CD4-positive, alpha-beta T cell treated with Interleukin-6 at 100 ng/mL for 8 hours (primary cell): ENCODE results near the gene BHLHA15.

ENCODE experiments used
- DNase-seq: peaks from one replicate; pipeline ENCODE4 v3.0.0-alpha.2; 2020; ENCODE audit warnings: mixed read lengths, low spot score

Gene BHLHA15

DNA sequence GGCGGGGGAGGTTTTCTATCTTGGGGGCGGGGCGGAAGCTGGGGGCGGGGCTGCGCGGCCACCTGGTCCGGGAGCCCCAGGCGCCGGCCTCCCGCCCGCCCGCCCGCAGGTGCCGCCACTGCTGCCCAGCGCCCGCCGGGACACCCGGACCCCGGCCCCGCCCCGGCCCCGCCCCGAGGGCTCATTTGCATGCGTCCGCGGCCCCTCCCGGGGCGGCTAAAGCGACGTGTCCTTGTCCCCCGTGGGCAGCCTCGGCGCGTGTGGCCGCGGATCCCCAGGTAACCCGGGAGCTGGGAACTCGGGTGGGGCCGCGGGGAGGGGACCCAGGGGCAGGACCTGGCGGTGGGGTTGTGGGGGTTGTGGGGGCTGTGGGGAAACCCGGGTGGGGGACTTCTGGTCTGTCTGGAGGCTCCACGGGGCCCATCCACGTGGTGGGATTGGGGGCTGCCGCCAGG is at the start of gene BHLHA15:
BHLHA15 (plus strand) TSS at position 219 of the 455 bp plus-strand sequence. CDS start 871 bp downstream, outside the sequence.
- DNase-seq = no peak

DNA sequence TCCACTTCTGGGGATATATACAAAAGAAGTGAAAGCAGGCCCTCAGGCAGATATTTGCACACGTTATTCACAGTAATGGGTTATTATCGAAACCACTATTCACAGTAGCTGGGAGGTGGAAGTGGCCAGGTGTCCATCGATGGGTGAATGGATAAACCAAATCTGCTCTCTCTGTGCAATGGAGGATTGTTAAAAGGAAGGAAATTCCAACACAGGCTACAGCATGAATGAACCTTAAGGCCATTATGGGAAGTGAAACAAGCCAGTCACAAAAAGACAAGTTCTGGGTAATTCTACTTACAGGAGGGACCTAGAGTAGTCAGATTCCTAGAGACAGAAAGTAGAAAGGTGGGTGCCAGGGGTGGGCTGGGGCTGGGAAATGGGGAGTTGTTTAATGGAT is 48.5 kb upstream of the BHLHA15 start:
- DNase-seq = no peak

DNA sequence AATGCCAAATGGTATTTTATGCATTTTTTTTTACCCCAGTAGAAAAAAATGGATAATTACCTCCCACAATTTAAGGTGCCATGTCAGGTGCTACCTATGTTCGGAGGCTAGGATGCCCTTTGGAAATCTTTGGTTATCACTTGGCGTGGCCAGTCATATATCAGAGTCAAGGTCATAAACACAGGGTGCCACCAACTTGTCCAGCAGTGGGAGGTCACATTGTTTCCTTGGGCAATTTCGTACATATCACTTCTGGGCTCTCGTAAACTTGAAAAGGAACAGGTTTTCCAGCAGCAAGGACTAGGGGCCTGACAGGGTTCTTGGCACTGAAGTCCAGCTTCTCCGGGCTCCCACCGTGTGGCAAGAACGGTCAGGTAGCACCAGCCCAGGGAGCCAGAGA is 48.0 kb upstream of the BHLHA15 start:
- no peak for DNase-seq

DNA sequence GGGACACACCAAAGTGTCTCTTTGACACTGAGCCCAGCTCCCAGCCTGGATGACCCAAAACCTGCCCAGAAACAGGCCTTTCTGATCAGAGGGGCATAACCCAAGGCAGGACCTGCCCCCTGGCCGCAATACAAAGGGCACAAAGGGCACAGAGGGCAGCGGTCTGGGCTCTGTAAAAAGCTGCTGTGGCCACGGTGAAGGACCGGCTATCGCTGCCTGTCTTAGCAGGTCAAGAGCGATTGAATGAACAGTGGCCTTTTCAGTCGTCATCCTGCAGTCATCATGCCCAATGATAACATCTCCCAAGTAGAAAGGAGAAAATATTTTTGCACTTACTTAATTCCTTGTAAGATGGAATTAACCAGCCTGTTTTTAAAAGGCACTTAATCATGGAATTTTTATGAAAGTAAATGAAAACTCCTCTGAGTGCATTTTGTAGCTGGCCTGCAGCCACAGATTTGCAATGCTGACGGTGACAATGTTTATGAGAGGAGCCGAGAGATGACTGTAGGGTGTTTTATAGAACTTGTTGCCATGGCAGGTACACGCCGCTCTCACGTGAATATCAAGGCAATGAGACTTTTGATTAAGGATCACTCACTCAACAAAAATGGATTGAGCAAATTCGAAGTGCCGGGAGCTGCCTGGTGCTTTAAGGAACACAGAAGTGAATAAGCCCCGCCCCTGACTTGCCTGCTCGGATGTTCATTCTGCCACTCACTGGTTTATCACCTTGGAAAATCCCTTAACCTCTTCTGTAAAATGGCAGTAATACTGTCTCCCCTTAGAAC is 47.3 kb upstream of the BHLHA15 start:
- DNase-seq = no peak

DNA sequence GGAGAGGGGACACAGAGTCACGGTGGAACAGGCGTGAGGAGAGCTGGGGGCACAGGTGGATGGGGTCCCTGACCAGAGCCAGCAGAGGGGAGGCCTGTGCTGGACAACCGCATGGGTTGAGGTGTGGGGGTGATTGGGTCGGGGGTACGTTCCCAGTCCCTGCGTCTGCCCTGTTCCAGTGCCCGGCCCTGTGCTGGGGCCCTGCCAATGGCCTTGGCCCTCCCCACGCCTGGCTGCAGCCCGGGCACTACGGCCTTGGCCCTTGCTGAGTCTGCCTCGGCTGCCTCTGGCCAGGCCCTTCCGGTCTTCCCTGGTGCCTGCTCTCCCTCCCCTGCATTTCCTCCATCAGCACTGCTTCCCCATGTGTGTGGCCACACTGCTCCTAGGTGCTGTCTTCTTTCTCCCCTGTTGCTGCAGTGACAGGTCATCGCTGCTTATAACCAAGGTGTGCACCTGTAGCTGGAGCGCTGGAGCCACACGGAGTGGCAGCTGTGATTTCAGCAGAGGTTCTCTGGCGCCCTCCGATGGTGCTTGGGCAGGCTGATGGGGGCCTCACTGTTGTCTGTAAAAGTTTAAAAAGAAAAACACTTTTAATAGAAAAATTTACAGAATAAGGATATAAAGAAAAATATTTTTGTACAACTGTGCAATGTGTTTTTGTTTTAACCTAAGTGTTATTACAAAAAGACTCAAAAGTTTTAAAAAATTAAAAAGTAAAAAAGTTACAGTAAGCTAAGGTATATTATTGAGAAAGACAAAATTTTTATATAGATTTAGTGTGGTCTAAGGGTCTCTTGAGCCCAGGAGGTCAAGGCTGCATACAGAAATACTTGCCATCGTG is 45.2 kb upstream of the BHLHA15 start:
- DNase-seq = peak; percentile 36

DNA sequence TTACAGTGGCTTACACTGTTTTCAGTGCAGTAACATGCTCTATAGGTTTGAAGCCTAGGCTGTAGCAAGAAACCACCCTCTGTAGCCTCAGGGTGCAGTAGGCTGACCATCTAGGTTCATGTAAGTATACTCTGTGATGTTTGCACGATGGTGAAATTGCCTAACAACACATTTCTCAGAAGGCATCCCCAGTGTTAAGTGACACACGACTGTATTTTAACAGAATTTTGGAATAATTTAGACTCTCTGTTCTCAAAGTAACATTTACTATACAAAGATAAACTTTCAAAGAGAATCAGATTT is 44.6 kb upstream of the BHLHA15 start:
- DNase-seq = no peak

DNA sequence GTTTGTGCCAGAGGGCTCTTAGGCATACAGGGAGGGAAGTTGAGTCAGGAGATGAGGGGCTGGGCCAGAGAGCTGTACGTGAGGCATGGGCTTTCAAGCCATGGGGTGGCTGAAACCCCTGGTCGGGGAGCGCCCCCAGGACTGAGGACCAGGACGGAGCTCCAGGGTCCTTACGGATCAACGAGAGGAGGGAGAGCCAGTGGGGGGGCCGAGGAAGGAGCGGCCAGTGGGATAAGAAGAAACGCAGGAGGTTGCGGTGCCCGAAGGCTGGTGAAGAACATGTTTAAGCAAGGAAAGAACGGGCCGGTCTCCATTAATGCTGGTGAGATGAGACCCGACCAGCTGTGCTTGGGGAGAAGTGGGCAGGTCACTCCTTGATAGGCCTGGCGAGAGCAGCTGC is 43.6 kb upstream of the BHLHA15 start:
- no peak for DNase-seq

DNA sequence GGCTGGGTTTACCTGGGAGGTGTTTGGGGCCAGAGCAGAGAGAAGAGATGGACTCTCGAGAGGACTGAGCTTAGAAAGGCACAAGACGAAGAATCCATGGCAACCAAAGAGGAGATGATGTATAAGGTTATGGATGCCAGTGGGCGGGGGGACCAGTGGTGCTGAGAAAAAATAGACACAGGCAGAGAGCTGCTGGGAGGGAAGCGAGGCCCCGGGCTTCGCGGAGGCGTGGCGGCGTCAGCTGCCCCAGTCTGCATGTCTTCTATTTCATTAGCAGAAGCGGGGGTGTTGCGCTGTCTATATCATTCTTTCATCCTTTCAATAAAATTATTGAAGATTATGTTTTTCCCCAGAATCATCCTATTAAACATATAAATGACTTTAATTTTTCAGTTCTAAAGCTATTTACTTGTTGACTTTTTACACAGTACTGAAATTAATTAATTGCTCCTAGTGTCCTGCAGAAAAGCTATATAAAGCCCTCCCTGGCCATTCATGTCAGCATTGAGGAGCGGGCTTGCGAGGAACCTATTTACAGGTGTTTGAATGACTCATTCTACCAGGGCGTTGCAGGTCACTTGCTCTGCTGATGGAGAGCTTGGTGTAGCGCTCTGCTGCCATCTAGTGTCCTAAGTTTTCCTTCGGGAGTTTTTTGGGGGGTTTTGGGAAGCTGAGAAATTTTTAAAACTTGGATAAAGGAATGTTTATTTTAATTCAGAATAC is 42.9 kb upstream of the BHLHA15 start:
- peak; percentile 74 for DNase-seq

DNA sequence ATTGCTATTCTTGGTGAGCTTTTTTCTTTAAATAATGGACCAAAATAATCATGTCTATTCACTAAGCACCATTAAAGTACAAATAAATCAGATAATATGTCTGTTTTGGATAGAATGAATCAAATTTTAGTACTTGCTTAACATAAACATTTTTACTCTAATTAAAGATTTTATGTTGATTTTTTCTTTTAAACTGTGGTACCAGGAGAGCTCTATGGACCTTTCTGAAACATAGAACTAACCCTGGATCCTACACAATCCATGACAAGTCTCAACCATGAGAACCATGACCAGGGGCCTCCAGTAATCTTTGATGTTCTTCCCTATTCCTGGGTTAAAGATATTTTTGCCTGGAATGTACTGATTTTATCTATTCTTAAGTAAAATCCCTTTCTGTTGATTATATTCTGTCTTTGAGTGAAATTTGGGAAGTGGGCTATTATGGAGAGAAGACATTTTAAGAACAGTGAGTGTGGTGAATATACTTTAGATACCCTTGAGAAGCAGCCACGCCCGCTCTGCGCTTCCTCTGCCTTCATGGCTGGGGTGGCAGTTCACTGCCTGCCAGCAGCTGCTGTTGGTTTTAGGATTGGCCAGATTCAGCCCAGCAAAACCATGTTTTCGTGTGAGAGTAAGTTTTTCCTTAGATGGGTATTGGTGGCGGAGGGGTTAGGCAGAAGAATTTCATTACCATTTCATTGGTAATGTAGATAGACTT is 42.2 kb upstream of the BHLHA15 start:
- no peak for DNase-seq

DNA sequence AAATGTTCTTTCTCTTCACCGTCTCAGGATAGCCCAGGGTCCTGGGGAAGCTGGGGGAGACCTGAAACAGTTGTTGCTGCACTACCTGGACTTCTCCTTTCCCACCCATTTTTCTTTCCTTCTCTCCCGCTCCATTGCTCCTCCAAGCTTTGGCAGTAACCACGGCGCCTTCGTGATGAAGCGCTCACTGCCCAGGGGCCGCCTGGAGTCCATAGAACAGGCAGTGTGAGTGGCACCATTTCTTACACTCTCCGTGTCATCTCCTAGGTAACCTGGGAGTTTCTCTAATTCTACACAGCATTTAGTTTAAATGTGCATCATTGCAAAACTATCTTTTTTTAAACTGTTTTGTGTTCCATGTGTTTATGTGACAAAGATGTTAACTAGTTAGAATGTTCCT is 40.3 kb upstream of the BHLHA15 start:
- no peak for DNase-seq

DNA sequence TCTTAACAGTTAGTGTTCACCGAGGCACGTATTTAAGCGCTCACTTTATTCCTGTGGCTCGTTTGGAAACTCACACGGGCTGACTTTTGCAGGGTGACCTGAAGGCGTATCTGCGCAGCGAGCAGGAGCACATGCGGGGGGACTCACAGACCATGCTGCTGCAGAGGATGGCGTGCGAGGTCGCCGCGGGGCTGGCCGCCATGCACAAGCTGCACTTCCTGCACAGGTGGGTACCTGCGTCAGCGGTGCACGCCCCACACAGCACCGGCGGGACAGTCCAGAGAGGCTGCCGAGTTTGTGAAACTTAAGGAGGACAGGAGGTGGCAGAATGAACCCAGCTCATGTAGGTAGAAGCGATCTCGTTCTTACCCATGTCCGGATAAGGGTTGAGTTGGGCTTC is 39.8 kb upstream of the BHLHA15 start:
- DNase-seq = no peak

DNA sequence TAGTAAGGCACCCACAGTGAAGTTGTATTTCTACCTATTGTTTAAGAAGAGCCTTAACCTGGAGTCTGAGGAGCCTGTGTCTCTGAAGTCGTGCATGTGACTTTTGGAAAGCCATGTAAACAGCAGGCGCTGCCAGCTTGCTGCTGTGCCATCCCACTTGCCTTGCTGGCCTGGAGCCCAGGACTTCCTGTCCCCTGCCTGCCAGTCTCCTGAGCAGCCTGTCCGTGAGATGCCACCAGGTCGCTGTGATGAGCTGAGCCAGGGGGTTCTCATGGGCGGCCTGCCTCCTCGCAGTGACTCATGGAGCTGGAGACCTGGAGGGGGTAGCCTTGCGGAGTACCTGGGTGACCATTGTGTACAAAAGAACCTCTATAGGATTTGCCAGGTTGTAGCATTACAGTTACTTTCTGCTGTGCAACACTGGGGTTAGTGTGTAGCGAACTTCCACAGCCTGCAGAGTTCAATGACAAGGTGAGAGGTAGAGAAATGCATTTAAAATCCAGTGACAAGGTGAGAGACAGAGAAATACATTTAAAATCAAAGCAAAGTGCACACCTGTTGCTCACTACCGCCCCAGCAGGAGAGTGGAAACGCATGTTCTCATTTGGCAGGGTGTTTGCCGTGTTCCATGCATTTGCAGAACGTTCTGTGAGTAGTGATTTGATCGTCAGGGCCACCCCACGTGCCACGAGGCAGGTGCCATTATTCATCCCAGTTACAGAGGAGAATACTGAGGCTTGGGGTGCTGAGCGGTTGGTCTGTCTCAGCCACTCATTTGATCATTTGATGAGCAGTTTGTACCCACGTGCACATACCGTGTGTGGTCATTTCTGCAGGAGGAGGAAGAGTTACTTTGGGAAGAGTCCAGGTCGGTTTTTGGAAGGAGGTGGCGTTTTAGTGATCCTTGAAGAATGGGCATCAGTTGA is 36.6 kb upstream of the BHLHA15 start:
- DNase-seq = no peak

DNA sequence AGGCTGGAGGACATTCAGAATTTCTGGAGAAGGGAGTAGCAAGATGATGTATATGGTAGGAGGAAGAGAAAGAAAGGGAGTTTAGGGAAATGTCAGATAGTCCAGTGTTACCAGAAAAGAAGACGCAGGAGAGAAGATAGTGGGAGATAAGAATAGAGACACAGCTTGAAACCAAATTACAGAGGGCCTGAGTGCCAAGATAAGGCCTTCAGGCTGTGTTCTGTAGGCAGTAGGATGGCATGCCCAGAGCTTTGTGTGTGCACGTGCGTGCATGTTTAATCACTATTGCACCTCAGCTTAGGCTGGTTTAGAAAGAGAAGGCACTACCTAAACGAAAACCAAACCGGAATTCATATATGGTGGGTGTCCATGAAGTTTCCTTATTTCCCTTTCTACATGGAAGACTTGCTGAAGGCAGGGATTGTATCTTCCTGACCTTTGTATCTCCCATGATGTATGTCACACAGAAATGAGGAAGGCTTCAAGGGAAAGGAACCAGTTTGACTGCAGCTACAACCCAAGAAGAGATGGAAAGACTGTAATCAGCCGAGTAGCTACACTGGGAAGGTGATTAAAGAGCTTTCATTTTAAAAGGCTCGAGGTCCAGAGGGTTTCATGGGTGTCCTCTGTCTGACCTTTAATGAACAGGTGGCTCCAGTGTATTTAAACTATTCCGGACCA is 35.8 kb upstream of the BHLHA15 start:
- DNase-seq = no peak

DNA sequence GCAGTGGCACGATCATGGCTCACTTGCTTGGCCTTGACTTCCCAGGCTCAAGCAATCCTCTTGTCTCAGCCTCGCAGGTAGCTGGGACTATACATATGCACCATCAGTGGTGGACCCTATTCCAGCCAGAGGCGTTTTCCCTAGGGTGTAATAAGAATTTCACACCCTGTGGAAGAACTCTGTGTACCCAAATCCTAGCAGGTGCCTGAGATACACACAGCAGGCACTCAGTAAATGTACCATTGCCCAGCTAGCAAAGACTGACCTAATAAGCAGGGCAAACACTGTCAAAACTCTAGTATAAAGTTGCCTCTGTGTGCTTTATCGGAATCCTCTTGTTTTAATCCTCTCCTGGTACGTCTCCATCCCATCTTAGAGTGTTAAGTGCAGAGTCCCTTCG is 33.7 kb upstream of the BHLHA15 start:
- DNase-seq = no peak

DNA sequence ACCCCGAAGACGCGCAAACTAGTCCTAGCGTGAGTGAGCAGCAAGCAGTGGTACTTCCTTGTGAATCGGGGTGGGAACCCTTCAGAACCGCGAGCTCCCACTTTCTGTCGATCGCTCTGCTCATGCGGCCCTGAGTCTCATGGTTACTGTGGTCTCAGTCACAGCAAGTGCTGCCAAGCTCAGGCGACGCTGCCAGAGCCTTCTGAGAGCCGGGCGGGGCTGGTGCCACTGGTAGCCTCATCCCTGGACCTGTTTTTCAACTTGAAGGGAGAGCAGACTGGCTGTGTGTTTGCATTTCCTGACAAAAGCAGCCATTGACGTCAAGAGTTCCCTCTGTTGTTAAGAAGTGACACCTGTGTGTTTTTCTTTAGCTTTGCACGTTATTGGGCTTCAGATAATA is 32.9 kb upstream of the BHLHA15 start:
- DNase-seq = no peak

DNA sequence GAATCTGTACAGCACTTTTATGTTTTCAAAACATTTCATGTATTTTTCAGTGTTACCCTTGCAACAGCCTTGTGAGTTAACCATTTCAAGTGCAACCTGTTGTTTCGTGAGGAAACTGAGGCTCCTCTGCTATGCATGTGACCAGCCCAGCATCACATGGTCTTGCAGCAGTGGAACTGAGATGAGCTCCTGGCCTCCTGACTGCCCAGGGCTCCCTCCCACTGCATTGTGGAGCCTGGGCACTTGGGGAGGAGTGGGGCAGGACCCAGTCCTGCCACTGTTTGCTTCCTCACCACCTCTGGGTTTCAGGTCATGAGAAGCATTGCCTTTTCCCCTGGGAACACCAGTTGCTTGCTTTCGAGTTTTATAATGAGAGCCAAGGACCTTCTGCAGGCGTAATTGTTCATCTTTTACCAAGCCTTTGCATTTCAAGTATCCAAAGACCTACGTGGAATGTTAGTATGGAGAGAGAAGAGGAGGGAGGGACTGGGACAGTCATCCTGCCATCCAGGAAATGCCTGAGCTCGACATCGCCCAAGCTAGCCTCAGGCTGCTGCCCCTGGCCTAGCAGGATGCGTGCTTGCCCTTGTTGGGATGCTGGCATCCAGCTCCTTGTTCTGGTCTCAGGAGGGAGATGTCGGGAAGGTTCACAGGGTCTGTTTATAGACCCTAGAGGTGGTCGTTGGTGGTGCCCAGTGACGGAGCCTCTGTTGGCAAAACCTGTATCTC is 32.3 kb upstream of the BHLHA15 start:
- no peak for DNase-seq

DNA sequence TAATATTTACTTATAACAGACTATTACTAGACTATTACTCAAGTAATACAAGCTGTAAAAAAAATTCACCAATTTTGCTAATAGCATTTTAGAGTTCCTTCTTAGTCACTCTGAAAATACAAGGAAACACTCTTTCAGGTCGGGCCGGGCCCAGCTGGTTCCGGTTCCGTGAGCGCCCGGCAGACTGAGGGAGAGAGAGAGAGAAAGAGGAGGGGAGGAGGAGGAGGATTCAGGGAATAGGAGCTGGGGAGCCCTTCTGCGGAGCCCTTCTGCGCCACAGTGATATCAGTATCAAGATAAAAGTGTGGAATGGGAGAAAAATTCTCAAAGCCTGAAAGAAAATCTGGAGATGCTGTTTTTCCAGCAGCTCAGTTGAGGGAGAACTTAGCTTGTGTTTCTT is 30.5 kb upstream of the BHLHA15 start:
- no peak for DNase-seq

DNA sequence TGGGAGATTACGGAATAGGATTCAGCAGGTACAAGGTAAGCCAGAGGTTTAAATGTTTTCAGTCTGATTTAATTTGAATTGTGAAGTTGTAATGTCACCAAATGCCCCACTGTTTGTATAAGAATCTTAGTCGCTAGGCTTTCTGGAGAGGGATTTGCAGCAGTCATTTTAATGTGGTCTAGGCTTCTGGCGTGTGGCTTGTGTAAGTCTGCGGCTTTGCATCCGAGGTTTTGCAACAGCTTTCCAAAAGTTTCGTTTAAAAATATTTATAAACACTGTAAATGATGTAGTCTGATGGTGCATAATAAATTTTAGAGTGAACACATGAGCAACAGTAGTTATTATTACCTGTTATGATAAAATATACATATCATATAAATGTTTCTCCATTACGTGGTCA is 26.1 kb upstream of the BHLHA15 start:
- no peak for DNase-seq

DNA sequence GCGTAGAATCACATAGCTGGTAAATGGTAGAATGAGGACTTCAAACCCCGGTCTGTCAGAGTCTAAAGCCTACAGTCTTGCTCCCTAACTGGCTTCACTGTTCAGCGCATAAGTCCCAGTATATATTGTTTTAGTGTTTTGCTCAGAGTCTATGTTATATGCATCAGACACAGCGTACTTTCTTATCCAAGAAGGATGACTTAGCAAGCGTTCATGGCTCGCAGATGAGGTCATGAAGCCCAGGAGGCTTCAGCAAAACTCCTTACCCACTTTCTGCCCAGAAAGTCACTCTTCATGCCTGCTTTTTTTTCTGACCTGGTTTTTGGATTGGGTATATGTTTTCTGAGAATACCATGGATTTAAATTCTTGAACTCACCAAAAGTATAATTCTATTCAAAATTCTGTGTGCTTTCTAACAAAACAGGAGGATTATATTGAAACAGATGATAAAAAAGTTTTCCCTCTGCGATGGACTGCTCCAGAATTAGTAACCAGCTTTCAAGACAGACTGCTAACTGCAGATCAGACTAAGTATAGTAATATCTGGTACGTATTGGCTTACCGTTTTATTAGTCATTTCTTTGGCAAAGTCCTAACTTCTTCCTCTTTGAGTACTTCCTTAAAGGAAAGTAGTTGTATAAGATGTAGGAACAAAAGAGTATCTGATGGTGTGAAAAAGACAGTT is 24.6 kb upstream of the BHLHA15 start:
- DNase-seq = no peak
